Astrocyte (in vitro differentiated cells and primary cell): ENCODE data around the gene C3.

Experiments
- CTCF ChIP-seq: IDR thresholded peaks from 2 replicates; pipeline ENCODE4 v1.5.1; 2011; ENCODE audit warnings: low read depth, mild to moderate bottlenecking, inconsistent platforms, low read length, moderate library complexity; ENCODE audit not compliant: insufficient read depth
- EZH2 ChIP-seq: IDR thresholded peaks from 2 replicates; pipeline ENCODE4 v1.6.1; 2012; ENCODE audit warnings: mild to moderate bottlenecking, low read length, inconsistent platforms; ENCODE audit not compliant: insufficient read depth

- TF ChIP-seq CTCF (no peak), EZH2 (no peak)
Observed at GRCh38 chr19:6760606-6761005, 40.2 kb upstream of the C3 start.
